GM21447 (cell line): ENCODE measurements around the gene ENOX1.

Source experiments
- ATAC-seq: cut with Tn5 transposase; IDR thresholded peaks from one replicate; pipeline ENCODE4 v1.9.1; 2021; ENCODE audit not compliant: unreplicated experiment

ENOX1 gene

DNA sequence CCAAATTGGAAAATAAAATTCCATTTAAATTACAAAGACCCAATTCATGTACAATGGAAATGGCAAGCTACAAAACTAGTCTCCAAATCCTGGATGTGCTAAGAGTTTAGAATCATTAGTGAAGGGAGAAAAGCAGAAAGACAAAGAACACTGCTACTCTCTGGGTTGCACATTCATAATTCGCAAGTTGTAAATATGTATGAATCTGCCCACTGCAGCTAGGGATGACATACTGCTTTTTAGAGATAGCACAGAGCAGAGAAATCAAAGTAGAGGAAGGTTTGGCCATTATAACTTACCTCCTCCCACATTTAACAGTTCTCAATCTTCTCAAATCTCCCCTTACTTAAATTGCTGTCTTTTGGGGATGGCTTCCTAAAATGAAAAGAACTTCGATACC lies 231.1 kb downstream of the ENOX1 start:
- ATAC-seq: no peak

DNA sequence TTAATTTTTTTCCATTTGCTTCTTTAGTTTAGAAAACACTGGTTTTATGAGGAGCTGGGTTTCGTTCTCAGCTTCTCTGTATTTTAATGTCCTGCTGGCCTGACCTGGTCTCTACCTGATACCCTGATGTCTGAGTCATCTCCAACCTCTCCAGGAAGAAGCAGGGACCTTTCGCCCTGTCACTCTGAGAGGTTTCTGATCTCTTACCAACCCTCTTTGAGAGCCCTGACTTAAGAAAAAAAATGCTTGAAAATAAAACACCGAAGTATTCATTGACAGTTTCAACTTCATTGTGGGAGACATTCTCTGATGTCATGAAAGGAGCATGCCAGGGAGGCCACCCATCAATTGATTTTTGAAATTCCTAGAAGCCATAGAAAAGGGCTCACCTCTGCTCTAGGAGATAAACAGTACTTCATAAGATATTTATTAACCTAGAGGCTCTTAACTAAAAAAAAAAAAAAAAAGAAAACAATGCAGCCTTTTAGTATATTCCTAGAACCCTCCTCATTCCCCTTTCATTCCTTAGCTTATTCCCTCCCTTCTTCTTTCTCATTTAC lies 234.8 kb downstream of the ENOX1 start:
- ATAC-seq: no peak

DNA sequence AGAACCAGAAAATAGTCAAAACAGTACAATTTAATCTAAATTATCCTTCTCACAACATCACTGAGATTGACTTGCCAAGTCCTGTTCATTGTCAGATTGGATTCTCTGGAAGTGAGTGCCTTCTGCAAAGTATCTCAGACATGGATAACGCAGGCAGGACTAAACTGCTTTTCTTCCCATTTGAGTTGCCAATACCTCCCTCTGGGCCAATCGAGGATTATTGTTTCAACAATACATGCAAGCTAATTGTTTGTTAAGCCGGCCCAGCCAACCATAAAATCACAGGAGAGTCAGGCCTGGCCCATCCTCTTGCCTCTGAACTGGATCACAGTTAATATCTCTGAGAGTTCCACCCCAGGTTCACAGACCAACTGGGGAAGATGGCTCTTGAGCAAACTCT lies 240.0 kb downstream of the ENOX1 start:
- no peak for ATAC-seq

DNA sequence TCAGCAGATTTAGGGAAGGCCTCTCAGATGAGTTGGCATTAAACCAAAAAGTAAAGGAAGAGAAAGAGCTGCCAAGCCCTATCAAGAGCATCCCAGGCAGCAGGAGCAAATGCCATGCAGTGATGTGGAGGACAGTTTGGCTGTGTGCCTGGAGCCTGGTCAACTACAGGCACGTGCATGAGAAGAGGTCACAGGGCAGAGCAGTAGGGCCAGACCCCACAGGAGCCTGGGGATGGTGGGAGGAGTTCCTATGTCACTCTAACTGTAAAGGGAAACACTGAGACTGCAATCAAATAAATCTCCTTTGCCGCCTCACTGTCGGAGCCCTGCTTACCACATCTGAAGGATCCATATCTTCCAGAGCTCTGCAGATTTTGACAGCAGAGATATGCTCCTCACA lies 240.5 kb downstream of the ENOX1 start:
- no peak for ATAC-seq

DNA sequence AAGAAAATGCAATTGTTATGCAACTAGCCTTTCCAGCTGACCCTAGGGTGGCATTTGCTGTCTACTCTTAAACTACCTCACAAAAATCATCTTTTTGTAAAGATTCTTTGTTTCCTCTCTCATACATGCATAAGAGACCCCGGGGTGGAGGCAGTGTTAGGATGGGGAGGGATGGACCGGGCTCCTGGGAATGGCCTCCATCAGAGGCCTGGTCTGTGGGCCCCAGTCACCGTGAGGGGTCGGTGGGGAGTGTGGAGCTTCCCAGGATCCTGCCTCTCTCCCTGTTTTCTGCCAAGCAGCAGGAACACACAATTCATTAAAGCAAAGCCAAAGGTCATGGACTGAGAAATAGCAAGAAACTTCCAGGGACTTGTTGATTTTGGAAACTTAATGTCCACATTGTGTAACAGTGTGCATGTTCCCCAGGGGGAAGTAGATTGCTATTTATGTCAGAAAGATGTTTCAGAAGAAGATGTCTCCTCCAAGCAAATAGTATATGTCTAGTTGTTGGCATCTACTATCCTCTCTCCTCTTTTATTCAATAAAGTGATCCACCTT lies 241.4 kb downstream of the ENOX1 start:
- ATAC-seq: no peak

DNA sequence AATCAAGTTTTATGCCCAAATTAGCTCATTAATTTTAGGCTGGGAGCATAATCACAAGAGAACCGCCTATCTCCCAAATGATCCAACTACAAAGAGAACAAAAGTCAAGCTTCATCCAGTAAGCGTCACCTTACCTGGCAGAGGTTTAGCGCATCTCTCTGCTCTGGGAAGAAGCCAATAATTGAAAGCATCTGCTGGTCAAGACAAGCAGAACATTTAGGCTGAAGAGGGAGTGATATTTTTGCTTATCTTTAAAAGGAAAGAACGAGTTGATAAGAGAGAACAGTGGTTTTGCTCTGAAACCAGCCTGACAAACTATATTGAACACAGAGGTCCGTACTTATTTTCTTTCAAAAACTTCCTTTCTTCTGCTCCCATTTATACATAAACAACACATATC lies 242.1 kb downstream of the ENOX1 start:
- no peak for ATAC-seq

DNA sequence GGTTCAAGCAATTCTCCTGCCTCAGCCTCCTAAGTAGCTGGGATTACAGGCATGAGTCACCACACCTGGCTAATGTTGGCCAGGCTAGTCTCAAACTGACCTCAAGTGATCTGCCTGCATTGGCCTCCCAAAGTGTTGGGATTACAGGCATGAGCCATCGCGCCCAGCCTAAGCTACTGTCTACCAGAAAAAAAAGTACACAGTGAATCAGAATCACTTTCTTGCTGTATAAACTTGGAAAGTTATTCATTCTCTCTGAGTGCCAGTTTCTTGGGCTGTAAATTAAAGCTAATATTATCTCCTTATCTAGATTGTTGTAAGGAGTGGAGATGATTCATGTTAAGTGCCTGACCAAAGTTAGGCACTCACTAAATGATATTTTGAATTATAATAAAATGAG lies 242.8 kb downstream of the ENOX1 start:
- no peak for ATAC-seq

DNA sequence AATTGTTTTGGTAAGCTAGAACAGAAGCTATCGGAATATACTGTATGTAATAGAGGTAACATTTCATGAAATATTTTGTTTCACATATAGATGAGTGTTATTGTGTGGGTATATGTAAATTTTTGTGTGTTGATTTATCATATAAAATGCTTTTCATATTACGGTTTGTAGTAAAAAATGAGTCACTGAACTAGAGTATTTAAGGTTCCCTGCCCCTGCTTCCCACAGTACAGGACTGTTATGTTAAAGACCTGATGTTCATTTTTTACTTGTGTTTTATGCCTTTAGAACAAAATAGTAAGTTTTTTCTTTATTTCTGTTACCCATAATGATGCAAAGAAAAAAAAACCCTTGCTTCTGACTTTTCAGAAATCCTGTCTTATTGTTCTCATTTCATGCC lies 243.4 kb downstream of the ENOX1 start:
- no peak for ATAC-seq

DNA sequence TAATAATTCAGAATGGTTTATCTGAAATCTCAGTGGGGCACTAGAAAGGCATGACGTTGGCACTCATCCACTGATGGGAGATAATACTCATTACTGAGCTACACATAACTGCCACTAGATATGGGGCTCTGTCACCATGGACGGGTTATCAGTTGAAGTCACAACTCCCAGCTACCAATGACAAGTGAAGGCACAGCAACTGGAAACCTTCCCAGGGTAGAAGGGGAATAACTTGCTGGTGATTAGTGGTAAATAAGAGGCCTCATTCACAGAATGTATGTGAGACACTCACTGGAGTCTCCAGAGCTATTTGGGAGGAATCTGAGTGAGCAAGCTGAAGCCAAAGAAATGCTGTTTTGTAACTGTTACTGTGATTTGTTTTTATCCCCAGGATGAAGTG lies 249.6 kb downstream of the ENOX1 start:
- no peak for ATAC-seq

DNA sequence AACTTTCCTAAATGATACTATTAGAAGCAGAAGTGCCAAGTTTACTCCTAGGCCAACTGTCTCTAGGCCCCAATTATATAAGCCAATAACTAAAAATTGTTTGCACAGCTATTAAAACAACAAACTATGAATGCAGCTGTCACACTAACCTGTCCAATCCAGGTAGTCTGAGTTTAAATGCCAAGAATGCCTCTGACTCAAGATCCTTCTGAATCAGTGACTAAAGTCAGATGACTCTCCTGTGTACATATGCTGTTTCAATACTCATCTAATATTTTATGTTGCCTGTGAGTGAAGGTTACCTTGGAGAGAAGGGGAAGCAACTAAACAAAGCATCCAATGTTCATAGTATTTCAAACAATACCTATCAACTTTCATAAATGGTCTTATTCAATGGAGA lies 257.0 kb downstream of the ENOX1 start:
- no peak for ATAC-seq

DNA sequence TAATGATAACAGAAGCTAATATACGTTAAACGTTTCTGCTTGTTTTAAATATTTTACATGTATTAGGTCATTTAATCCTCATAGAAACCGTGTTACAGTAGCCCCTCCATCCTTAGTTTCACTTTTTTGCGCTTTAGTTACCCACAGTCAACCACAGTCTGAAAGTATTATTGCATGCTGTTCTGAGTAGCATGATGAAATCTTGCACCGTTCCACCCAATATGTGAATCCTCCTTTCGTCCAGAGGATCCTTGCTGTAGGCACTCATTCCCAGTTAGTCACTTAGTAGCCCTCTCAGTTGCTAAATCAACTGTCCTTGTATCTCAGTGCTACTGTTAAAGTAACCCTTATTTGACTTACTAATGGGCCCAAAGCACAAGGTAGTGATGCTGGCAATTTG lies 257.8 kb downstream of the ENOX1 start:
- no peak for ATAC-seq

DNA sequence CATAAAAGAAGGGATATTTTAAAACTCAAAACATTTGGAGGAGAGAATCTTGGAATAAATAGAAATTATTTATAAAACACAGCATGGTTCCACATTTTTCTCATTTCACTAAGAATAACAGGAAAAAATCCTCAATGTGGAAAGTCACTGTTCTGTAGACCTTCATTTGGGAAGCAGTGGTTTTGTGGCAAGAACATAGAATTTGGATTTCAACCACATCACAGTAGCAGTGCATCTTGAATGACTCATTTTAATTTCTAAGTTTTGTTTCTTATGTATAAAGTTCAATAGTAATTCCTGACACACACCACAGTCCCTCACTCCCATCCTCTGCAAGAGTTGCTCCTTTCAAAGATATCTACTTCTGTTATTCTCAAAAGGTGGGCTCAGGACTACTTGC lies 264.0 kb downstream of the ENOX1 start:
- ATAC-seq: no peak

DNA sequence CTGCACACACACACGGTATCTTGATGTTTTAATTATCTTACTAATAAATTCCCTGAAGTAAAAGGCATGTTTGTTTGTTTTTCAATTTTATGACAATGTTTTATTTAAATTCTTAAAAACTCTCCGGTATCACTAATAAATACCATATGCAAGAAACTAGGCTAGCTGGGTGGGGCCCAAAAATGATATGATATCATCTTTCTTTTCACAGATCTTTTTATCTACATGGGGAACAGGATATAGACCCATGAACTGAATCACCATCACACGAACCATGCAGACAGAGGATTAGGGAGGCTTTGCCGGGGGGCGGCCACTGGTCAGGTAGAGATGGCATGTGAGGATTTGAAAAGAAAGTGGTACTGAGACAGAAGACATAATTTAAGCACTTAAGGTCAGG lies 266.4 kb downstream of the ENOX1 start:
- no peak for ATAC-seq

DNA sequence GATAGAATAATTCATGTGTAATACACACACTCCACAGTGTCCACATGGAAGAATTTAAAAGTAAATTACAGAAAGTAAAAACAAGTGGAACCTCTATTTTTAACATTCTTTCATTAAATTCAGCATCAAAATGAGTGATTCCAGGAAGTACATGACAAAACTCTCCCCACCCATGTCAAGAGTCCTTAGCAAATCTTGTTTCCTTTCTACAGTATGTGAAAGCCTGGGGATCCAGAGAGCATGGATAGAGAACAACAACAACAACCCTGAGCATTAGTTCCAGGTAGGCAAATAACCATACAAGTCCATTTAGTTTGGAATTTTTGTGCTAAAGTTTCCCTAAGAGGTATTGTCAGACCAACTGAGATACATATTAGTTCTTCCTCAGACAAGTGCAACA lies 267.9 kb downstream of the ENOX1 start:
- no peak for ATAC-seq

DNA sequence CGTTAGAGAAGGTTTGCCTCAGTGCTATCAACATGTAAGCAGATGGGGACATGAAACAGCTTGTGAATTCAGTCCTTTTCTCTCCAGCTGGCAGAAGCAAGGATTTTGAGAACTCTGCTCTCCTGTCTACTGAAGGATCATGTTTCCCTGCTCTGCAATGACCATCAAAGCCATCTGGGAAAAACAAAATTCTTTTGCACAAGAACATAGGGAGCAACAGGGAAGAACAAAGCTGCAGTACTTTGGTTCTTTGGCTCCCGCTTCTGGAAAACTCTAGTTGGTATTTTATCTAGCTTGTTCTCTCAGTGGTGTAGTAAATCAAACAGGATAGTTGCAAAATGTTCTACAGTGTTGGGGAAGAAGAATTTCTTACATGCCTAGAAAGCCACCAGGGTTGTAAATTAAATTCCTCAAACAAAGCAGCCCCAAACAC lies 270.4 kb downstream of the ENOX1 start:
- ATAC-seq: no peak

DNA sequence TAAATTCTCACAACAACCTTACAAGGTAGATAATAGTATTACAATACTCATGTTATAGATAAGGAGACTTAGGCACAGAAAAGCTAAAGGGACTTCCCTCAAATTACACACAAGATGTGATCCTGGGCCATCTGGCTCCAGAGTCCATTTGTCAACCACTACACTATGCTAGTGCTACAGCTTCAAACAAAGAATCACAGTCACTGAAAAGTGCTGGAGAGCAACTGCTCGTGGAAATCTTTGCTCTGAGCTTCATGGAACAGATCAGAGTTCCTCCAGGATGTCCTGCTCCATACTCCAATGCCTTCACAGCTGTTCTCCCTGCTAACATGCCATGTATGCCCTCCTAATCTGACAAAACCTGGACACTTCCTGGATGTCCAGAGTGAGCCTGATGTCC lies 271.2 kb downstream of the ENOX1 start:
- no peak for ATAC-seq

DNA sequence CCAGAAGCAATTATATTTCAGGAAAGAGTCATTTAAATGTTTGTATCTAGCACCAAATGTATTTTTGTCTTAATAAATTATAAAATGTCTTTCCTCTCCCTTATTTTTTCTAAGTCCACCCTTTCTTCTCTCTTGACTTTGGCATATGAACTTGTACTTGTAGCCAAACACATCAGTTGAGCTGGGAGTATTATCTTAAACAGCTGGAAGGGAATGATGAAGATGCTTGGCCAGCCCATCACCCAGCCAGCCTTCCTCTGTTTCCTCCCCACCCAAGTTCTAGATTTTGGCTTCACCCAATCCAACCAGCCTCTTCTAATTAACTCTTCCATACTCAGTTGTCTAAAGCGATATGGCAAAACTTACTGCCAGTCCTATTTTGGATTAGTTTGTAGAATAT lies 272.5 kb downstream of the ENOX1 start:
- ATAC-seq: no peak

DNA sequence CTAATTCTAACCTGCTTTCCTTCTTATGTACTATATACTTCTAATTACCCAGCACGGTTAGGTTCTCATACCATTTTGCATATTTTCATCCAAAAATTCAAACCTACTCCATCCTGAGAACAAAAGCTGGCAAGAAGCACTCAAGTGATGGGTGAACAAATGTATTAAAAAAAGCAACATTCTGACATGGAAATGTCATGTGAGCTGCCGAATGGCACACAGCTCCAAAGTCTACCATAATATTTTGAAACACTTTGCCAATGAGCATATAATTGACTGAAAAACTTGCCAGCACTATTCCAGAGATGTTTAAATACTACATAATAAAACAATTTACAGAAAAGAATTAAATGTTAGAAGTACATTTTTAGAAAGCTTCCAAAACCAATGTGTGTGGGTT lies 274.6 kb downstream of the ENOX1 start:
- no peak for ATAC-seq

DNA sequence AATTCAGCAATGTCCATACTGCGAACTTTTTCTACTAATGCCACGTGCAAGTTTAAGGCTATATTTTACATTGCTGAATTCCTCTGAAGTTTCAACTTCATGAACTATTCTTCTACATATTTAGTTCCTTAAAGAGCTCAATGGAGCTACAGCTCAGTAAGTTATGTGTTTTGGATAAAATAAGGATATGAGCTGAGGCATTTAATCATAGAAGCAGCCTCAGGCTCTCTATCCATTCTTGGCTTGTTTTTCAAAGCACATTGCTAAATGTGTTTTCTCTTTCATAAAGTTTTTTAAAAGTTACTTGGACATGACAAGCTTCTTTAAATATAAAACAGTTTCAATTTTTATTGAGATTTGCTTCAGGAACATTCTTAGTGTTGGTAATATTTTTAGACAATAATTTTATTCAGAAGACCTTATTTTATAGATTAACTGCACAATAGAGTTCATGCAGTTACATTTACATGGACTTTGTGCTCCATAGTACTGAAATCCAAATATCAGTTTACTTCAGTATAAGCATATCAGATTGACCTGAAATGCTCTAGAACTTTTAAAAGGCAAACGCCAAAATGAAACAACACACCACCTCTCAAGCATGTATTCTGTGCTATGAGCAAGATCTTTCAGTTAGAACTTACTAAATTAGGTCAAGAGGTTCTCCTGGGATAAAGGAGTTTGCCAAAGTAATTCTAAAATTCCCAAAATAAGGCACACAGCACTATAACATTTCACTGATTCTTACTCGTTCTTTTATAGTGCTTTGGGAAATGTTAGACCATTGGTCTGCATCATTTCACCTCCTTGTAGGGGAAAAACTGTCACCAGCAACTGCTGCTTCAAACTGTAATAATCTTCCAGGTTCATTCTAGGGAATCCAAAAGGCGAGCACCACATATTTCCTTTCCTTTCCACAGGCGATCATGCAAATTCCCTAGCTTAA lies 275.5 kb downstream of the ENOX1 start:
- no peak for ATAC-seq

DNA sequence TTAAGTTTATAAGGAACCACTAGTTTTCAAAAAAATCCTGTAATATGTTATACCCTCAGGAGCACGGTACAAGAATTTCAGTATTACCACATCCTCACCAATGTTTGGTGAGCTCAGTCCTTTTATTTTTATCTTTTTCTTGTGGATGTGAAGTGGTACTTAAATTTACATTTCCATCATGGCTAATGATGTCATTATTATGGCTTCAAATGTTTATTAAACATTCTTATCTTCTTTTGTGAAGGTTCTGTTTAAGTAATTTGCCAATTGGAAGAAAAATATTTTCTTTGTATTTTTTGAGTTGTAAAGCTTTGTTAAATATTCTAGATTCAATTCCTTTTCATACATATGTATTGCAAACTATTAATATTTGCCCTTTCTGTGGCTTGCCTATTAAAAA lies 291.0 kb downstream of the ENOX1 start:
- ATAC-seq: no peak

DNA sequence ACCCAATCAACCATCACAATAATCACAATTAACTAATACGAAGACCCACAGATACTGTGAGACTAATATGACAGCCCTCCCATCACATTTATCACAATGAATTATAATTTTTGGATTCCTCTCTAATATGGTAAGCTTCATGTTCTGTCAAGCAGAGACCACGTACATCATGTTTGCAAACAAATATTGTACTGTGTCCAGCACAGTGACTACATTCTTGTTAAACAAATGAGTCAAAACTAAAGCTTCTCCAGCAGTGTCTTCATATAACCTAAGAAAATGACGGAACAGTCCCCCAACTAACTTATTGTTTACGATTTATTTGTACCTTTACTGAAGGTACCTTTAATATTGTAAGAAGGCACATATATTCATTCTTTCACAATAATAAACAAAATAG lies 292.6 kb downstream of the ENOX1 start:
- no peak for ATAC-seq

DNA sequence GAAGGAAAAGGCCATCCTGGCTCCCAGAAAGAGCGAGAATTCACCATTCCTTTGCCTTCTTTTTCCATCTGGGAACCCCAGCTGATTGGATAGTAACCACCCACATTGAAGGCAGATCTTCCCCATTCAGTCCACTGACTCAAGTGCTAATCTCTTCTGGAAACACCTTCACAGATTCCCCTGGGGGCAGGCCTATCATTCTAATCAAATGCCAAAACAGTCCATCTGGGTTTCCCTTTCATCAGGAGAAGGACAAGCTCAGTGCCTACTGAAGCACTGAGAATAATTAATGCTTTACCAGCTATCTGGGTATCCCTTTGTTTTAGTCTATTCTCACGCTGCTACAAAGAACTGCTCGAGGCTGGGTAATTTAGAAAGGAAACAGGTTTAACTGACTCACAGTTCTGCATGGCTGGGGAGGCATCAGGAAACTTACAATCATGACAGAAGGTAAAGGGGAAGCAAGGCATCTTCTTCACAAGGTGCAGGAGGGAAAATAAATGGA lies 293.2 kb downstream of the ENOX1 start:
- ATAC-seq: no peak
